Endothelial cell of umbilical vein (primary cell): ENCODE results near the gene IGBP1. TPM values are rescaled to one million over a fixed set of nuclear protein-coding genes. Genes with fewer than 3 reads are reported as not detected.

Source experiments
- BruUV-seq: library from RNA; stranded (reverse); fragments of 400-500 nt; replicated peaks from 2 replicates; lab custom pipeline; 2021; lab: Mats Ljungman, UMichigan
- CTCF ChIA-PET: fragments of 300-600, 350-600 bp; sonication (Branson Sonifier 250); formaldehyde crosslinking; loops from one replicate; lab custom pipeline; 2021; ENCODE audit warnings: antibody characterized with exemption, inconsistent platforms; lab: Charles Lee
- POLR2A ChIA-PET: fragments of 300-600, 350-600 bp; sonication (Branson Sonifier 250); formaldehyde crosslinking; loops from one replicate; lab custom pipeline; 2021; ENCODE audit warnings: antibody characterized with exemption, inconsistent platforms; lab: Charles Lee
- DNase-seq: peaks from one replicate; pipeline ENCODE4 v3.0.0-alpha.2; 2011; ENCODE audit warnings: low read depth, low spot score
- FAIRE-seq: peaks from 2 replicates; lab custom pipeline; 2011; peaks lifted over from hg19 to GRCh38; lab: Jason Lieb, UNC
- H2AFZ ChIP-seq: 2 replicates; pipeline ENCODE4 v1.6.0; 2012; ENCODE audit warnings: low read depth, low read length, control low read depth, inconsistent platforms
- H3K27ac ChIP-seq: 2 replicates; pipeline ENCODE4 v1.5.1; 2011; ENCODE audit warnings: low read depth, mild to moderate bottlenecking, control low read depth, low read length, moderate library complexity; ENCODE audit not compliant: insufficient read depth
- H3K27me3 ChIP-seq, 2 experiments: 2 replicates each; pipeline versions ENCODE4 v1.6.0 to v1.6.1; 2011; ENCODE audit warnings: low read length in 2 of 2, mixed read lengths in 1 of 2; ENCODE audit not compliant: control insufficient read depth in 2 of 2, insufficient read depth in 2 of 2
- H3K36me3 ChIP-seq, 2 experiments: 2 replicates in 1 of 2; 3 replicates in 1 of 2; pipeline ENCODE4 v1.5.1; 2011; ENCODE audit warnings: low read length in 2 of 2, mild to moderate bottlenecking in 1 of 2, moderate library complexity in 1 of 2; ENCODE audit not compliant: control insufficient read depth in 2 of 2, insufficient read depth in 2 of 2; ENCODE audit errors: extremely low read depth in 1 of 2
- H3K4me1 ChIP-seq: 3 replicates; pipeline ENCODE4 v1.5.1; 2011; ENCODE audit warnings: mild to moderate bottlenecking, low read length; ENCODE audit not compliant: control insufficient read depth, insufficient read depth; ENCODE audit errors: extremely low read depth
- H3K4me2 ChIP-seq: 2 replicates; pipeline ENCODE4 v1.6.1; 2011; ENCODE audit warnings: low read length, control low read depth, mixed read lengths; ENCODE audit not compliant: insufficient read depth
- H3K4me3 ChIP-seq, 3 experiments: fragments of 200-600 bp in 1 of 3; sonication (generic), shearing (Covaris generic) in 1 of 3; replicated peaks in 1 of 3; 2 replicates each; pipeline ENCODE4 v1.5.1; 2011 to 2016; ENCODE audit warnings: control low read depth in 3 of 3, low read length in 3 of 3, mild to moderate bottlenecking in 2 of 3, inconsistent platforms in 1 of 3, low read depth in 1 of 3, moderate library complexity in 1 of 3; ENCODE audit not compliant: insufficient read depth in 1 of 3
- H3K79me2 ChIP-seq: 2 replicates; pipeline ENCODE4 v1.6.0; 2012; ENCODE audit warnings: low read length, inconsistent platforms; ENCODE audit not compliant: control insufficient read depth, insufficient read depth
- H3K9ac ChIP-seq: replicated peaks from 2 replicates; pipeline ENCODE3; 2011; ENCODE audit warnings: low read length, control low read depth; ENCODE audit not compliant: insufficient read depth; ENCODE audit errors: extremely low read depth
- H3K9me1 ChIP-seq: replicated peaks from 3 replicates; pipeline ENCODE4 v1.6.0; 2011; ENCODE audit warnings: mild to moderate bottlenecking, low read length; ENCODE audit not compliant: control insufficient read depth, insufficient read depth; ENCODE audit errors: extremely low read depth
- H3K9me3 ChIP-seq: replicated peaks from 2 replicates; pipeline ENCODE4 v1.5.1; 2012; ENCODE audit warnings: low read length, inconsistent platforms; ENCODE audit not compliant: control insufficient read depth, insufficient read depth
- H4K20me1 ChIP-seq: replicated peaks from 2 replicates; pipeline ENCODE3; 2011; ENCODE audit warnings: mild to moderate bottlenecking, low read length; ENCODE audit not compliant: control insufficient read depth, insufficient read depth; ENCODE audit errors: extremely low read depth
- EZH2 ChIP-seq: IDR thresholded peaks from 2 replicates; pipeline ENCODE4 v1.6.1; 2012; ENCODE audit warnings: borderline replicate concordance, low read depth, mild to moderate bottlenecking, moderate library complexity, low read length, inconsistent platforms; ENCODE audit not compliant: severe bottlenecking
- FOS ChIP-seq: IDR thresholded peaks from 2 replicates; pipeline ENCODE4 v1.6.1; 2011; ENCODE audit warnings: mild to moderate bottlenecking, low read length, moderate library complexity, borderline replicate concordance; ENCODE audit not compliant: insufficient read depth
- GATA2 ChIP-seq: IDR thresholded peaks from 2 replicates; pipeline ENCODE4 v1.7.0; 2011; ENCODE audit warnings: low read depth, mild to moderate bottlenecking, moderate library complexity, mixed read lengths, low read length; ENCODE audit not compliant: insufficient read length, insufficient read depth
- JUN ChIP-seq: IDR thresholded peaks from 2 replicates; pipeline ENCODE4 v1.6.1; 2011; ENCODE audit warnings: borderline replicate concordance, low read depth; ENCODE audit not compliant: insufficient read length, insufficient read depth
- MYC ChIP-seq: IDR thresholded peaks from one replicate; pipeline ENCODE4 v1.6.1; 2011; ENCODE audit warnings: mild to moderate bottlenecking, low read depth, low read length
- POLR2A ChIP-seq: IDR thresholded peaks from 2 replicates; pipeline ENCODE4 v1.6.1; 2012; ENCODE audit warnings: low read depth, mild to moderate bottlenecking, control low read depth, low read length
- POLR2AphosphoS5 ChIP-seq: IDR thresholded peaks from 2 replicates; pipeline ENCODE4 v1.6.1; 2012; ENCODE audit warnings: low read depth, mild to moderate bottlenecking, control low read depth, low read length, moderate library complexity; ENCODE audit not compliant: insufficient read depth
- dilution Hi-C: fragments of 300-500 bp; cut with MboI; formaldehyde crosslinking; loops from one replicate; pipeline ENCODE4 v1.15.0; 2019; ENCODE audit warnings: low sequenced_read_pairs; ENCODE audit not compliant: extremely low pct_ligation_motif_present
- intact Hi-C: fragments of 100-400 bp; cut with micrococcal nuclease; formaldehyde crosslinking; loops from one replicate; pipeline ENCODE4 v1.10.0; 2022
- polyA plus RNA-seq, 4 experiments: library from polyadenylated mRNA; depleted of rRNA in 3 of 4; stranded (reverse) in 3 of 4; unstranded in 1 of 4; fragments of >200 nt; gene quantifications; 2 replicates each; pipeline versions ENCODE4 v1.2.1 to v1.2.3, GENCODE V29; 2011 to 2012; ENCODE audit warnings: missing spikeins in 1 of 4
- total RNA-seq: library from RNA; stranded (reverse); gene quantifications from 2 replicates; pipeline ENCODE4 v1.2.3, GENCODE V29; 2021
- TF ChIP-seq, protein P1 (sequence below), 2 donors: IDR thresholded peaks; 1 replicate in 1 of 2; 2 replicates in 1 of 2; pipeline ENCODE4 v1.5.1; 2011; ENCODE audit warnings: low read length in 2 of 2, mild to moderate bottlenecking in 2 of 2, moderate library complexity in 2 of 2, control low read depth in 1 of 2, inconsistent platforms in 1 of 2, low read depth in 1 of 2; ENCODE audit not compliant: insufficient read depth in 1 of 2; ENCODE audit errors: extremely low read depth in 1 of 2
- TF ChIP-seq, protein P2 (sequence below): IDR thresholded peaks from 2 replicates; pipeline ENCODE4 v1.6.1; 2011; ENCODE audit not compliant: insufficient read depth, insufficient read length

The IGBP1 gene
- total and polyA plus RNA-seq, 2 donors (not counting 3 experiments of a cell fraction or from before 2014, with no cell fraction given): 38.1 to 39.5 TPM

DNA sequence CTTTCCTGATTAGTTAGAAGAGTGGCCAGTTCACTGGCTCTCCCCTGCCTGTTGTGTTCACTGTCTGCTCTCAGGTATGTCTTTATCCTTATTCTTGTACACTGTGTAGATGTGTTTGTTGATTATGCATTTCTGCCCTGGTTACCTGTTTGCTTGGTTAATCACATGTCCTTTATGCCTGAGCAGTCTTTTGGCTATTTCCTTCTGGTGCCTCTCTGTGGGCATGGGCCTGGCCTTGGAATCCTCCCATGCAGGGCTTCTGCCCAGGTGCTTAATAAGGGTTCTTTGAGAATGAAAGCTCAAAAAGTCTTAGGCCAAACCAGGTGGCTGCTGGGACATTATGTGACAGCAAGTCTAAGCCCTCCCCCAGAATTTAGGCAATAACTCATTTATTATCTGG lies 44.5 kb upstream of the IGBP1 start:
- Histone ChIP-seq H3K9me1 (no peaks in the 10 kb centered on the region), H3K9me3 (no peaks in the 10 kb centered on the region), H3K9ac (no peak overlapping the region), H3K36me3 (no peaks in the 10 kb centered on the region), H3K4me1 (peaks cover 29% of the 10 kb centered on the region), H3K27ac (no peak overlapping the region), H3K4me3 (no peak overlapping the region), H3K4me2 (no peak overlapping the region), H3K27me3 (no peaks in the 10 kb centered on the region), H3K79me2 (no peaks in the 10 kb centered on the region), H2AFZ (no peak overlapping the region), H4K20me1 (no peaks in the 10 kb centered on the region)
- POLR2A ChIA-PET: no interaction called here
- CTCF ChIA-PET: interaction anchor here (1.2 to 1.6 kb wide), 3 partner anchors 7 to 550 kb away, joined by 4 to 7 read pairs (median 4); no protein-coding TSS in a partner anchor
- BruUV-seq: no TSS peak
- no peak for DNase-seq
- dilution Hi-C loops: no loop called here
- FAIRE-seq: no peak
- TF ChIP-seq, protein P1, sequence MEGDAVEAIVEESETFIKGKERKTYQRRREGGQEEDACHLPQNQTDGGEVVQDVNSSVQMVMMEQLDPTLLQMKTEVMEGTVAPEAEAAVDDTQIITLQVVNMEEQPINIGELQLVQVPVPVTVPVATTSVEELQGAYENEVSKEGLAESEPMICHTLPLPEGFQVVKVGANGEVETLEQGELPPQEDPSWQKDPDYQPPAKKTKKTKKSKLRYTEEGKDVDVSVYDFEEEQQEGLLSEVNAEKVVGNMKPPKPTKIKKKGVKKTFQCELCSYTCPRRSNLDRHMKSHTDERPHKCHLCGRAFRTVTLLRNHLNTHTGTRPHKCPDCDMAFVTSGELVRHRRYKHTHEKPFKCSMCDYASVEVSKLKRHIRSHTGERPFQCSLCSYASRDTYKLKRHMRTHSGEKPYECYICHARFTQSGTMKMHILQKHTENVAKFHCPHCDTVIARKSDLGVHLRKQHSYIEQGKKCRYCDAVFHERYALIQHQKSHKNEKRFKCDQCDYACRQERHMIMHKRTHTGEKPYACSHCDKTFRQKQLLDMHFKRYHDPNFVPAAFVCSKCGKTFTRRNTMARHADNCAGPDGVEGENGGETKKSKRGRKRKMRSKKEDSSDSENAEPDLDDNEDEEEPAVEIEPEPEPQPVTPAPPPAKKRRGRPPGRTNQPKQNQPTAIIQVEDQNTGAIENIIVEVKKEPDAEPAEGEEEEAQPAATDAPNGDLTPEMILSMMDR (IDR thresholded peaks at IDR 0.05; ENCODE audit: extremely low read depth in 1 of 2, insufficient read depth in 1 of 2, low read depth in 1 of 2, low read length in 2 of 2): no peak
- TF ChIP-seq, protein P2, sequence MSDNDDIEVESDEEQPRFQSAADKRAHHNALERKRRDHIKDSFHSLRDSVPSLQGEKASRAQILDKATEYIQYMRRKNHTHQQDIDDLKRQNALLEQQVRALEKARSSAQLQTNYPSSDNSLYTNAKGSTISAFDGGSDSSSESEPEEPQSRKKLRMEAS: no peak
- TF ChIP-seq JUN: no peak
- TF ChIP-seq EZH2: no peak
- TF ChIP-seq POLR2AphosphoS5: no peak
- no peak for TF ChIP-seq MYC
- no peak for TF ChIP-seq FOS
- TF ChIP-seq POLR2A: no peak
- no peak for TF ChIP-seq GATA2
- intact Hi-C loops: loop anchor here (2.0 kb wide), 1 partner anchor 42 kb away; no protein-coding TSS in a partner anchor
